Hindlimb muscle (tissue), 1 donor: ENCODE measurements around the gene HSPA12B. TPM values are rescaled to one million over a fixed set of nuclear protein-coding genes. Genes with fewer than 3 reads are reported as not detected.

Experiments used
- DNase-seq: peaks from one replicate; pipeline ENCODE4 v3.0.0-alpha.2; 2013
- polyA plus RNA-seq: library from polyadenylated mRNA; unstranded; fragments of 120-200 nt; gene quantifications from one replicate; pipeline ENCODE4 v1.2.1, GENCODE V29; 2013; ENCODE audit not compliant: insufficient read length

HSPA12B gene
- polyA plus RNA-seq, 1 donor = 25.5 TPM

DNA sequence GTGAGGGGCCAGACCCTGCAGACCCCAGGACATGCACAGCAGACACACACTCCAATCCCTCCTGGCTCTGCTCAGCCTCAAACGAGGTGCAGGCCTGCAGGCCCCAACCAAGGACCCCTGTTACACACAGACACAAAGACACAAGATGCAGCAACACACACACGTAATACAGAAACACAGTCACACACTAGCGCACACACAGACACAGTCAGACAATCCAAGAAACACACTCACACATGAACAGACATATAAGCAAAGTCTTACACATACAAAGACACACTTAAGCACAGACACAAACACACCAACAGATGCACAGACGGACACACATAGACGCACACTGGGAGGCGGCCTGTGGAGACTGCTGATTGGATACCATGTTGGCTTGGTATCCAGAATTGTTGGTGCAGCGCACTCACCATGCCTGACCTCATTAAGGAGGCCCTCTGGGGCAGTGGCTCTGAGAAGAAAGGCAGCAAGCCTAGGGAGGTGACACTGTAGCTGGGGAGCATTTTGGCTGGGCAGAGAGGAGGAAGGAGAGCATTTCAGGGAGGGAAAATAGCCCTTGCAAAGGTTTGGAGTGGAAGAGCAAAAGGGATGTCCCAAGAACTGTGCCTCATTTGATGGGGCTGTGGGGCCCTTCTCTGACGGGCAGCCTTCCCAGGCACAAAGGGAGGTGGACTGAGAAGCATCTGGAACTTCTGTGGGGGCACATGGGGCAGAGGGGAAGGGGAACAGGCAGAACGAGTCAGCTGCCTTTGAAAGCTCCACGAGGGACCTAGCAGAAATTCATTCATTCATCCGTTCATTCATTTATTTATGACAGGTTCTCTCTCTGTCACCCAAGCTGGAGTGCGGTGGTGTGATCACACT is 1.4 kb upstream of the HSPA12B start:
- no peak for DNase-seq

DNA sequence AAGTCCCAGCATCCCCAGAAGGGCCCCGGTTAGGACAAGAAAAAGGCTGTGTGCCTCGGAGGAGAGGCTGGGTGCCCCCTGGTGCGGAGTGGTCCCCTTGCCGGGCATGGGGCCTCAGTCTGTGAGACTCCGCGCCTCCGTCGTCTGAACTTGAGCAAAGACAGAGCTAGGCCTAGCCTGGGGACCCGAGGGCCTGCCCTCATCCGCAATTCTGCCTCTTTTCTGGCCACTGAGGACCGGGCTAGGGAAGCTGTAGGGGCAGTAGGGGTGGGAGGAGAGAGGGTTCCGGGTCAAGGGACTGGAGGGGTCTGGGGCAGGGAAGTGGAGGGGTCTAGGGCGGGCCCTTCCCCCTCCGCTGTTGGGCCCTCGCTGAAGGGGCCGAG is 550 bp upstream of the HSPA12B start:
- no peak for DNase-seq

DNA sequence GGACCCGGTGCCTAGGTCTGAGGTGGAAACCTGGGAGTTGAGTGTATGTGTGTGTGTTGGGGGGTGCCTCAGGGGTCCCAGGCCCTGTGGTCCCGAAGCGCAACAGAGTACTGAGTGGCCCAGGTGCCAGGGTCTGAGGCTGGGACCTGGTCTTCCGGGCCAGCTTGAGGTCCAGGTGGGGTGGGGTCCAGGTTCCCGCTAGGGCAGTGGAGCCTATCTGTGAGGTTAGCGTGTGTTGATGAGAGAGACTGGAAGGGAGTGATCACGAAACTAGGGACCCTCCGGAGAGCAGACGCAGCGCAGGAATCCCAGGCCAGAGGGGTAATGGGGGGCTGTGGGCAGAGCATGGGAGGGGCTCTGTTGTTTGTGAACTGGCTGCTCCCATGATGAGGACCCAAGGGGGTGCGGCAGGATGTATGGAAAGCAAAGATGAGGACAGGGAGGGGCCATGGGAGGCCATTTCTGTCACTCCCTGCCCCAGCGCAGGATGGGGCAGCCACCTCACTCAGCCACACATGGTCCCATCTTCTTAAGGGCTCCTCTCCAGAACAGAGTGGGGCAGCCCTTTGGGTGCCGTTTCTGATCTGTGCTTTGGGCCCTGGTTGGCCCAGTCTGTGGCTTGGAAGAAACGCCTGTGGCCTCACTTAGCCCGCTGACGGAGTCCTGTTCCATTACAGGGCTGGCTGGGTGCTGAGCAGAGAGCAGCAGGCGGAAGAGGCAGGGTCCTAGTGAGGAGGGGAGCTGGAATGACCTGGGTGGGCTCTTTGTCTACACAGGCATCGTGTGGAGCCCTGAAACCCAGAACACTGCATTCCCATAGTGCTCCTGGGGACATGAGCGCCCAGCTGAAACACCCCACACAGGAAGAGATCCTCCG is 872 bp downstream of the HSPA12B start:
- no peak for DNase-seq

DNA sequence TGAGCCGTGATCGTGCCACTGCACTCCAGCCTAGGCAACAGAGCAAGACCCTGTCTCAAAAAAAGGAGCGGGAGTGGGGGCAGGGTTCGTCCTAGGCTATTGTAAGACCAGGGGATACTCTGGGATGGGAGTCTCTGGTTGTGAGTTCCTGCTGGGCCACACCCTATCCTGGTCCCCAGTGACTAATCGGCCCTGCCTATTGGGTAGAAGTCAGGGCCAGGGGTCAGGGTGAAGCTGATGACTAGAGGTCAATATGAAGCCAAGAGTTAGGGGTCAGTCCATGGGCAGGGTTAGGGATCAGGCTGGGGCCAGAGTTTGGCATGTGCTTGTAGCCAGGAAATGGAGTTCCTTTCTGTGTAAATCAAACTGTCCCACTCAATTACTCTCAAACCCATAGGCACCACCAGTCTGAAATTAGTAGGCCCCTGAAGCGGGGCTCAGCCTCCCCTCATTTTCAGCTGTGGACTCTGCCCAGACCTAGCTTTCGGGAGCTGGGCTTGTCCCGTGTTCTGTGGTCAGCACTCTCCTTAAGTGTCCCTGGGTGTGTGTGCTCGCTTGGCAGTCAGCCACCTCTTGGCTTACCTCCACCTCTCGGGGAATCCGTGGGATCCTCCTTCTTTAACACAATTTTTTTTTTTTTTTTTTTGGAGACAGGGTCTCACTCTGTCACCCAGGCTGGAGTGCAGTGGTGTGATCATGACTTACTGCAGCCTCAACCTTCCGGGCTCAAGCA is 1.8 kb downstream of the HSPA12B start:
- no peak for DNase-seq

- DNase-seq = no peak
Observed at GRCh38 chr20:3735768-3736167, 3.3 kb downstream of the HSPA12B start.

DNA sequence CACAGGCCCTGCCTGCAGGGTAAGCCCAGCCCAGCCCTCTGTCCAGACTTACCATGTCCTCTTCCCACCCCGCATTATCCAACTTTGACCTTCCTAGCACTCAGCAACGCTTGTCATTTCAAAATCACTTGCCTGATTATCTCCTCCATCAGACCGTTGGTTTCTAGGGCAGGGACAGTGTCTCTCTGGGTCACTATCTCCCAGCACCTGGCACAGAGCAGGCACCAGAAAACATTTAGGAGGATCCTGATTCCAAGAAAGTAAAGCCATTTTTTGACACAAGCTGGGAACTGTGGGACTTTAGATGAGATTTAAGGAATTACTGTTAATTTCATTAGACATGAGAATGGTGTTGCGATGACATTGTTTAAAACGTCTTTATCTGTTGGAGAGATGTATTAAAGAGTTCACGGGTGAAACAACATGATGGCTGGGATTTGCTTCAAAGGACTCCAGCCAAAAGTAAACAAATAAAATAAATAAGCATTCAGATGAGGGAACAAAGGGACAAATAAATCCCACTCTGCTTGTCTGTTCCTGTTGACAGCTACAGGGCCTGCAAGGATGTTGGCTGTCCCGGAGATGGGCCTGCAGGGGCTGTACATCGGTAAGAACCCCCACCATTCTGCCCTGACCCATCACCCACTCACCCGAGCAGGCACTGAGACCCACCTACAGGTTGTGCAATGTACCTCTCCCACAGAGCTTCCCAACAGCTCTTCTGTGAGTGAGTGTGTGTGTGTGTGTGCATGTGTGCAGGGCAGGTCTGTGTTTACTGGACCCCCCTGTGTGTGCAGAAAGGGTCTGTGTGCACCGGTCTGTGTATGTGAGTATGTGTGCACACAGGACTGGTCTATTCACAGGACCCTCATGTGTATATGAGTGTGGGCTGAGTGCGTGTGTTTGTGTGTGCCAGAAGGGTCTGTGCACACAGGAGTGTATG is 5.9 kb downstream of the HSPA12B start:
- no peak for DNase-seq

GRCh38 chr20:3739054-3739925 is 6.8 kb downstream of the HSPA12B start:
- no peak for DNase-seq

- DNase-seq = no peak
Observed at GRCh38 chr20:3739926-3740451, 7.5 kb downstream of the HSPA12B start.

- DNase-seq = no peak
Observed at GRCh38 chr20:3740615-3741301, 8.3 kb downstream of the HSPA12B start.

- DNase-seq = no peak
Observed at GRCh38 chr20:3741836-3742458, 9.5 kb downstream of the HSPA12B start.

DNA sequence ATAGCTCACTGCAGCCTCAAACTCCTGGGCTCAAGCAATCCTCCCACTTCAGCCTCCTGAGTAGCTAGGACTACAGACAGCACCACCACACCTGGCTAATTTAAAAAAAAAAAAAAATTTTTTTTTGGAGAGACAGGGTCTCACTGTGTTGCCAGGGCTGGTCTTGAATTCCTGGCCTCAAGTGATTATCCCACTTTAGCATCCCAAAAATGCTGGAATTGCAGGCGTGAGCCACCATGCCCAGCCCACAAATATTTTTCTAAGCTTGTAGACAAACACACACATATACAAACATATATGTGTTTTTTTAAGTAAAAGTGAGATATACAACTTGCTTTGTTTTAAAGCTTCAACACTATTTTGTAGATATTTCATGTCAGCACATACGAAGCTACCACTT is 10.8 kb downstream of the HSPA12B start:
- DNase-seq = no peak

DNA sequence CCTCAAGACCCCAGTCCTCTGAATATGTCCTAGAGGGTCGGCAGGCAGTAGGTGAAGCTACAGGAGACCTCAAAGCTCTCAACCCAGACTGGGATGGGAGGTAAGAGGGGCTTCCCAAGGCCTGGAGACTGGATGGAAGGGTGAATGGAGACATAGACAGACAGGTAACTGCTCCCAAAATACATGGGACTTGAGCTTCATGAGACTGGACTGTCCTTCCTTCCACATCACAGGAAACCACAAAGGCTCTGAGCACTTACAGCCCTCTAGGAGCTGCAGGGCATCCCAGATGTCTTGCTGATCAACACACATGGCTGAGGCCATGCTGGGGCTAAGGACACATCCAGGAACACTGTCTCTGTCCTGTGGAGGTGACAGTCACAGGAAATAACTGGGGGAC is 11.6 kb downstream of the HSPA12B start:
- DNase-seq = no peak

DNA sequence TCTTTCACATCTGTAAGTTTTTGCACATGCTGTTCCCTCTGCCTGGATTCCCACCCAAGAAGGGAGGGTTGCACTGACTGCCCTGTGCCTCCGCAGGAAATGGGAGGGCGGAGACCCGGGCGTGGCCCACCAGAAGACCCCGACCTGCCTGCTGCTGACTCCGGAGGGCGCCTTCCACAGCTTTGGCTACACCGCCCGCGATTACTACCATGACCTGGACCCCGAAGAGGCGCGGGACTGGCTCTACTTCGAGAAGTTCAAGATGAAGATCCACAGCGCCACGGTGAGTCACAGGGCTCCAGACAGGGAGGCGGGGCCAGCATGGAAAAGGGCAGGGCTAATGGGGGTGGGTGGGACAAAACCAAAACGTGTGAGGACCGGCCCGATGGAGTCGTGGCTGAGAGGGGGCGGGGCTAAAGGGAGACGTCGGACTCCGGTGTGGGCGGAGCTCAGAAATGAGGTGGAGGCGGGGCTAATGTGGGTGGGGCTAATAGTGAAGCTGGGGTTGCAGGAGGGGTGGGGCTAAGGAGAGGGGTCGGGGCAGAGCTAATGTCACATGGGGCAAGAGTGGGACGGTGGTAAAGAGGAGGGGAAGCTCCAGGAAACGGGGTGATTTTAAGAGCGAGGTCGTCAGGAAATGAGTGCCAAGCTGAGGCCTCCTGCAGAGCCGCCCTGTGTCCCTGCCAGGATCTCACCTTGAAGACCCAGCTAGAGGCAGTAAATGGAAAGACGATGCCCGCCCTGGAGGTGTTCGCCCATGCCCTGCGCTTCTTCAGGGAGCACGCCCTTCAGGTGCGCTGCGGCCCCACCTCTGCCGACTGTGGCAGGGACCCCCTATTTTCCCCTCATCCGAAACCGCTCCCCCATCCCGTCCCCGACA is 12.6 kb downstream of the HSPA12B start:
- no peak for DNase-seq

- no peak for DNase-seq
Observed at GRCh38 chr20:3745686-3746173, 13.2 kb downstream of the HSPA12B start.

- no peak for DNase-seq
Observed at GRCh38 chr20:3747471-3747870, 15.0 kb downstream of the HSPA12B start.

DNA sequence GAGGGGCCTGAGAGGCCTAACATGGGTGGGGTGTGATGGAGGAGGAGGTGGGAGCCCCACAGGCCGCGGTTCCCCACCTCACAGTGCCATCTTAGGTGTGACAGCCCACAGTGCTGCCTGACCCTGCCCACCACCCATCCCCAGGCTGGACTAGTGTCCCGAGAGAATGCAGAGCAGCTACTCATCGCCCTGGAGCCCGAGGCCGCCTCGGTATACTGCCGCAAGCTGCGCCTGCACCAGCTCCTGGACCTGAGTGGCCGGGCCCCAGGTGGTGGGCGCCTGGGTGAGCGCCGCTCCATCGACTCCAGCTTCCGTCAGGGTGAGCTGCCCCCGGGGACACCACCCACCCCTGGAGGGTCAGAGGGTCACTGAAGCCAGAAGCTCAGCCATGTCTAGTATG is 15.6 kb downstream of the HSPA12B start:
- DNase-seq = no peak

- DNase-seq = no peak
Observed at GRCh38 chr20:3749087-3749688, 16.7 kb downstream of the HSPA12B start.
